ENCODE results near the gene ELMOD3.
A peak's percentile ranks its signal among the peaks of the same experiment; 100 is the strongest.
"Not testable (repeated sequence)": the region's sequence is repeated elsewhere in the genome, so short reads cannot be mapped to it uniquely, and the experiment has no call there.

ELMOD3 gene

GRCh38 chr2:85429213-85429923, 74.8 kb downstream of the ELMOD3 start:
- DNase-seq, result no peak

DNA sequence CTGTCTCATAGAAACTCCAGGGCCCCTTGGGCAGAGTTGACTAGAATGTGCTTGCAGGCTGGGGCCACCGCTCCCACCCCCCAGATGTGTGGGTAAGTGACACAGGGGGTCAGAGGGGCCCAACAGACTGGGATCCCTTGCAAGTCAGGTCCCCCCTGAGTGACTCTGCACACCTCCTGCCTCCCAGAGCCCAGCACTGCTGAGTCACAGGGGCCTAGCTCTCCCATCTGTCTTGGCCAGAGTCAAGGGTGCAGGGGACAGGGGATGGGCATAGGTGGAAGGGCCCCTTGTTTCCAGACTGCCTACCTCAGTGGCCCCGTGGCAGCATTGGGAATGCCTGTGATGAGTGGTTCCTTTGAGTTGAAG, 75.3 kb downstream of the ELMOD3 start:
- DNase-seq, result no peak

- DNase-seq, result peak; percentile 85
Observed at GRCh38 chr2:85430752-85431569, 76.4 kb downstream of the ELMOD3 start.

GRCh38 chr2:85431570-85432205, 77.1 kb downstream of the ELMOD3 start:
- DNase-seq, result no peak

GRCh38 chr2:85433511-85434089, 79.0 kb downstream of the ELMOD3 start:
- peak; percentile 90 for DNase-seq

GRCh38 chr2:85434696-85435095, 80.1 kb downstream of the ELMOD3 start:
- DNase-seq, result no peak

DNA sequence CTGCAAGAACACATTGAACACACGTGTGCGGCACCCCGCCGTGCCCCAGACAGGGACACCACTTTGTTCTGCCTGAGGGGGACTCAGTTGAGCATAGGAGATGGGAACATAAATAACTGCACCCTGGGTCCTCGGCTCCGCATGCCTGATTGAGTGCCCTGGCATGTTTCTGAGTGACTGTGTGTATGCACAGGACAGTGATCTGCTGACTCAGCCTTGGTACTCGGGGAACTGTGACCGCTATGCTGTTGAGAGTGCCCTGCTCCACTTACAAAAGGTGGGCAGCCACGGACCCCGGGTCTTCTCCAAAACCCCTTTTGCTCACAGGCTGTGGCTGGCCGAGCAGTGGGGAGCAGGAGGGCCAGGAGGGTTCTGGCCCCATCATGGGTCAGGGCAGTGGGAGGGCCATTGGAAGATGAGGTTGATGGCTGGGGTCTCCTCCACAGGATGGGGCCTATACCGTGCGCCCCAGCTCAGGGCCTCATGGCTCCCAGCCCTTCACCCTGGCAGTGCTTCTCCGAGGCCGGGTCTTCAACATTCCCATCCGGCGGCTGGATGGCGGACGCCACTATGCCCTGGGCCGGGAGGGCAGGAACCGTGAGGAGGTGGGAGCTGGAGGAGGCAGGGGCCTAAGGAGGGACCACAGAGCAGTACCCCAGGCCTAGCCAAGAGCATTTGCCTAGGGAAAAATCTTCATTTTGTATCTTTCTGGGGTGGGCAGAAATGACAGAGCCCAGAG, 80.8 kb downstream of the ELMOD3 start:
- no peak for DNase-seq

- DNase-seq, result no peak
Observed at GRCh38 chr2:85435981-85436835, 81.6 kb downstream of the ELMOD3 start.

DNA sequence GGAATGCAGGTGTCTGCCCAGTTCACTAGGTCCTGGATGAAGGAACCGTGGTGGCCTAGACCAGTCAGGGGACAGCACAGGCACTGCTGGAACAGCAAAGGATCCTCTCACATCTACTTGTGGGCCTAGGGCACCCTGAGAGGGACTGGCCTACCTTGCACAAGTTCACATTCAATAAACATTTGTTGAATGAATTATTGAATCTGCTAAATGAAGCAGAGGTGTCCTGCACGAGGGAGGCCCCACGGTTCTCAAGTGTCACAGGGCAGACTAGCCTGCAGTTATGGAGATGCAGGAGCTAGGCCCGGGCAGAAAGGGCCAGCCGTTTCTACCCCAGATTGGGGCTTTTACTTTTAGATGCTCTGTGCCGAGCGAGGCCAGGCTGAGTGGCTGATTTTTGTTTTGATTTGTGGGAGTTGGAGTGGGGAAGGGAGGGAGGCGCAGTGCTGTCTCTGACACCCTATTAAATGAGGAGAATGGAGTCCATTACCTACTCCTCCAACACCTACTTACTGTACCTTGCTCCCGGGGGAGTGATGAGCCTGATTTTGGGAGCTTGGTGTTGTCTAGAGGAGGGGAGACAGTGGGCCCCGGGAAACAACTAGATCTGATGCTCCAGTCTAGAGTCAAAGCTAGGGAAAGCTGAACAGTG, 82.4 kb downstream of the ELMOD3 start:
- DNase-seq, result no peak

DNA sequence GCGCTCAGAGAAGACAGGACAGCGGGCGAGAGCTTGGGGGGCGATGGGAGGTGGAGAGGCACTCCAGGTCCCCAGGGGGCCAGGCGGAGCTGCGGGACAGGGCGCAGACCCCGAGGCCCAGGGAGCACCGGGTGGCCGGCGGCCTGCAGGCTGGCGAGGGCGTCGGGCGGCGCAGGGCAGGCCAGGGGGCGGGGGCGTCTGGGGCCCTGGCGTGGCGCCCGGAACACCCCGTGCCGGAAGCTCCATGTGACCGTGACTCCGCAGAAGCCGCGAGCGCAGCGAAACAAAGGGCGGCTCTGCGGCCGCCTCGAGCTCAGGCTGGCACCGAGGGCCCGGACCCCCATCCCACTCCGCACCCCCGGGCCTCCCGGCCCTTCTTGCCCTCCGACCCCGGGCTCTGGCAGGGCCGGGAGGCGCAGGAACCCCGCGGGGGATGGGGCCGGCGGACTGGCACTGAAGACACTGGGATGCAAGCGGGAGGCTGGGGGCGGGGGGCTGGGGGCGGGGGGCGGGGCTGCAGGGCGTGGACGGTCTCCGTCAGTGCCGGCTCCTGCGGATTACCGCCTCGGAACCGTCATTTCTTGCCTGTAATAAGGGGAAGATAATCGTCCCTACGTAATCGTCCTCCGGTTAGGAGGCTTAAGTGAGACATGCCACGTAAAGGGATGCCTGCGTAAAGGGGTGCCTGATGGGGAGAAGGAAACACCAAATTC, 83.1 kb downstream of the ELMOD3 start:
- DNase-seq, result peak; percentile 90

DNA sequence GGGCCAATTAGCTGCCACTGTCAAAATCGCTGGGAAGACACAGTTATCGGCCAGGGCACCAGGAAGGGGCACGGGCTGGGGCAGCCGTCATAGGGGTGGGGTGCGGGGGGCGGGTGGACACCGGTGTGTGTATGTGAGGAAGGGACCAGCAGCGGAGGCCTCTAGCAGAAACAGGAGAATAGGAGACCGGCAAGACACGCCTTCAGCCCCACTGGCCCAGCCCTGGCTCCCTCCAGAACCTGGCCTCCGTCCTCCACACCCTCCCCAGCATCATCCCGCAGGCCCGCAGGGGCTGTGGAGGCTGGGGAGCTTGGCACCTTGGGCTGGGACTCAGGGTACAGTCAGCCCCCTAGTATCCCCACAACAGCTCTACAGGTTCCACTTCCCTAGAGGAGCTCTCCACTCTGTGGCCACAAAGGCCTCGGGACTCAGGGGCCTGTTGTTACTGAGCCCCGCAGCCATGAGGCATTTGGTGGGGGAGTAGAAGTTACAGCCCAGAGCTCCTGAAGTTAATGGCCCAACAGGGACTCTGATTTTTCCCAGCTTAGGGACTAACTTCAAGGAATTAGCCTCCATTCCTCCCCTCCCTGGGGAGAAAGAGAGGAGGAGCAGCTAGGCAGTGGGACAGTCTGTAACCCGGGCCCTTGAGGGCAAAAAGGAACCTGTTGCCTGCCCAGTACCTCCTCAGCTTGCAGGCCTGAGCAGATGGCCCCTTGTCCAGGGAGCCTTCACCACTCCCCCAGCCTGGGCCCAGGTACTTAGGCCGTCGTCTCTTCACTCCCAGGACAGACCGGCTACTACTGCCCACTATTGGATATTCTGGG, 83.8 kb downstream of the ELMOD3 start:
- no peak for DNase-seq

DNA sequence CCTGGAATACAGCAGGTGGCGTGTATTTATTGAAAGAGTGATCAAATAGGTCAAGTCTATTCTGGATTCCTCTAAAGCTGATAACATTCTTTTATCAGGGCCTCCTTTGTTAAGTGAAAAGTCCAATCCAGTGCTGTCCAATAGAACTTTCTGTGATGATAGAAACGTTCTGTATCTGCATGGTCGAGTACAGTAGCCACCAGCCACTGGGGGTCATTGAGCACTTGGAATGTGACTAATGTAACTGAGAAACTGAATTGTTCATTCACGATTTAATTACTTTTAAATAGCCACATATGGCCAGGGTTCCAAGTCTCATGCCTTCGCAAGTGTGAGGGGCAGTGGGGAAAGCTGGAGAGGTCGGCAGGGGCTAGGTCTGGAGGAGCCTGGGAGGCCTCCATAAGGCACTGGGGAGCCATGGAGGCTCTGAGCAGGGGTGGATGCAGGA, 84.5 kb downstream of the ELMOD3 start:
- no peak for DNase-seq

DNA sequence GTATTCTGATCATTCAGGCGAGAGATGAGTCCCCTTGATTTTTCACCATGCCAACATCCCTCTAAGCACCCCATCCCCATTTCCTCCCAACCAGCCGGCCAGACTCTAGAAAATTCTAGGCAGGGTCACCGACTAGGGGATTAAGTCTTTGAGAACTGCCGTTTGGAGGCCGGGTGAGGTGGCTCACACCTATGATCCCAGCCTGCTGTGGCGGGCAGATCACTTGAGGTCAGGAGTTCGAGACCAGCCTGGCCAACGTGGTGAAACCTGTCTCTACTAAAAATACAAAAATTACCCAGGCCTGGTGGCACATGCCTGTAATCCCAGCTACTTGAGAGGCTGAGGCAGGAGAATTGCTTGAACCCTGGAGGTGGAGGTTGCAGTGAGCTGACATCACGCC, 85.0 kb downstream of the ELMOD3 start:
- DNase-seq, result not testable (repeated sequence)

GRCh38 chr2:85439986-85440385, 85.4 kb downstream of the ELMOD3 start:
- DNase-seq, result no peak

- DNase-seq, result no peak
Observed at GRCh38 chr2:85440729-85441128, 86.2 kb downstream of the ELMOD3 start.
